Heart right ventricle (tissue), 16 donors: ENCODE data around the gene SYCP2. TPM values are rescaled to one million over a fixed set of nuclear protein-coding genes. Genes with fewer than 3 reads are reported as not detected.
A peak's percentile ranks its signal among the peaks of the same experiment; 100 is the strongest.

ENCODE experiments used
- ATAC-seq, 8 donors: fragments of 200-7000 bp; cut with Tn5 transposase; one replicate each; pipeline ENCODE4 v1.9.1; 2020; ENCODE audit warnings: mild to moderate bottlenecking in 8 of 8, moderate library complexity in 8 of 8, moderate number of reproducible peaks in 1 of 8
- DNase-seq, 2 donors: peaks; one replicate each; pipeline ENCODE4 v3.0.0-alpha.2; 2020
- H3K27ac ChIP-seq, 10 donors: fragments of 200-600 bp; sonication (generic) in 2 of 10; one replicate each; pipeline versions ENCODE4 v1.5.0 to v1.8.0; 2020 to 2022; ENCODE audit warnings: mild to moderate bottlenecking in 3 of 10
- H3K27me3 ChIP-seq, 7 donors: fragments of 200-600 bp; one replicate each; pipeline ENCODE4 v1.8.0; 2021 to 2022; ENCODE audit warnings: mild to moderate bottlenecking in 2 of 7
- H3K36me3 ChIP-seq, 9 donors: fragments of 200-600 bp; sonication (generic) in 1 of 9; one replicate each; pipeline versions ENCODE4 v1.5.0 to v1.8.0; 2020 to 2022; ENCODE audit warnings: mild to moderate bottlenecking in 2 of 9
- H3K4me1 ChIP-seq, 9 donors: fragments of 200-600 bp; sonication (generic) in 1 of 9; one replicate each; pipeline versions ENCODE4 v1.5.0 to v1.8.0; 2020 to 2022; ENCODE audit warnings: mild to moderate bottlenecking in 4 of 9
- H3K4me3 ChIP-seq, 10 donors: fragments of 200-600 bp; sonication (generic) in 2 of 10; one replicate each; pipeline versions ENCODE4 v1.5.0 to v1.8.0; 2020 to 2022; ENCODE audit warnings: mild to moderate bottlenecking in 7 of 10, moderate library complexity in 2 of 10
- H3K9me3 ChIP-seq, 11 donors: fragments of 200-600 bp in 10 of 11; sonication (generic) in 2 of 11; one replicate each; pipeline versions ENCODE4 v1.5.0 to v1.8.0; 2013 to 2022; ENCODE audit warnings: mild to moderate bottlenecking in 2 of 11, control low read depth in 1 of 11, moderate library complexity in 1 of 11
- CTCF ChIP-seq, 9 donors: fragments of 200-600 bp; sonication (generic) in 2 of 9; IDR thresholded peaks; one replicate each; pipeline versions ENCODE4 v1.5.0 to v1.8.0; 2021 to 2022; ENCODE audit warnings: antibody characterized with exemption in 9 of 9, mild to moderate bottlenecking in 5 of 9, moderate library complexity in 1 of 9
- whole genome bisulfite sequencing, 2 donors: extraction: QIAGEN DNeasy Blood & Tissue Kit; methylation state at CpG; one replicate each; pipeline ENCODE4 v1.1.7; 2013; ENCODE audit warnings: inconsistent platforms in 1 of 2; 5-methylcytosine and 5-hydroxymethylcytosine counted together
- intact Hi-C, 10 donors: fragments of 100-400 bp; cut with DNase I; formaldehyde crosslinking; loops; one replicate each; pipeline versions ENCODE4 v1.11.1 to v1.14.2; 2022
- polyA plus RNA-seq, 2 donors: library from polyadenylated mRNA; stranded (reverse); fragments of 200-250 nt; gene quantifications; one replicate each; pipeline ENCODE4 v1.2.3, GENCODE V29; 2013
- total RNA-seq, 10 donors: library from RNA; stranded (reverse); fragmentation: NEBNext Ultra II Directional in 3 of 10; extraction: Animal tissue kit (Norgen Biotek cat#: 25700) in 3 of 10; gene quantifications; one replicate each; pipeline versions ENCODE4 v1.2.1 to v1.2.4, GENCODE V29; 2021 to 2023
- donor health status: Arrhythmogenic right ventricular cardiomyopathy.
- donor health status: ischemic (EF 13 %, LVEDD 7.1; RV severe dilation, severe dysfunction).
- donor health status: healthy with polysubstance abuse.
- donor health status: DM: no; HTN: yes; CAD: no.
- donor health status: DM: no; HTN: no; CAD: no.
- donor health status: ischemic (EF 25% LVEDD 6.9; RV normal size, moderate dysfunction).
- donor health status: ischemic (EF 25% LVEDD 5.7; RV mildly dilated, moderate dysfunction).
- donor health status: healthy.
- donor health status: DM: yes; HTN: yes; CAD: no.
- donor health status: Ischemic cardiomyopathy.
- donor health status: ischemic (EF 35%, LVEDD 5.7; RV mildly dilated, moderate dysfunction).
- donor health status: nonischemic (EF 11% LVEDD 7.7; RV severe dilation, severe dysfunction).
- donor health status: DM: yes; HTN: yes; CAD: no.
- donor health status: PGD.
- donor health status: ischemic (EF 29% LVEDD 5.4; RV normal size, mild dysfunction).
- donor health status: nonischemic (EF 23%, LVEDD 6.1; RV moderate dilation, normal function).

Gene SYCP2
- total and polyA plus RNA-seq, 12 donors, result 0.45 to 7.5 (median 0.93) TPM

- Histone ChIP-seq H3K9me3 (no peaks in the 10 kb centered on the region), H3K27ac (no peak overlapping the region), H3K36me3 (no peaks in the 10 kb centered on the region), H3K4me3 (no peak overlapping the region), H3K27me3 (peaks cover 0 to 7% (median 0%) of the 10 kb centered on the region in 7 donors), H3K4me1 (peaks cover 6 to 48% (median 43%) of the 10 kb centered on the region in 9 donors)
- 89 to 90% methylated on average over 13 of the region's 13 CpGs for WGBS, 2 donors
- DNase-seq, result no peak
- intact Hi-C loops, result loop anchor here in 2 of 10 donors (10.0 kb wide), 2 partner anchors 48 to 248 kb away; no protein-coding TSS in a partner anchor
- TF ChIP-seq CTCF (IDR thresholded peaks at IDR 0.05), result no peak
- ATAC-seq, result no peak
These were observed 100.8 kb downstream of the SYCP2 start for GRCh38 chr20:59832406-59833363.

GRCh38 chr20:59831916-59832270 is 101.5 kb downstream of the SYCP2 start:
- Histone ChIP-seq H3K4me3 (no peak overlapping the region), H3K36me3 (no peaks in the 10 kb centered on the region), H3K27me3 (peaks cover 0 to 5% (median 0%) of the 10 kb centered on the region in 7 donors), H3K4me1 (peaks cover 6 to 45% (median 37%) of the 10 kb centered on the region in 9 donors), H3K27ac (peak overlapping the region in 1 of 10 donors; percentile 7), H3K9me3 (no peaks in the 10 kb centered on the region)
- 44 to 52% methylated on average over 3 of the region's 3 CpGs for WGBS, 2 donors
- intact Hi-C loops, result loop anchor here in 2 of 10 donors (10.0 kb wide), 2 partner anchors 47 to 247 kb away; no protein-coding TSS in a partner anchor
- peak in 5 of 8 donors; percentile 19 to 52 (median 29) for ATAC-seq
- DNase-seq, result no peak
- no peak for TF ChIP-seq CTCF (IDR thresholded peaks at IDR 0.05)

GRCh38 chr20:59831024-59831915 is 102.2 kb downstream of the SYCP2 start:
- H3K9me3 ChIP-seq, result no peaks in the 10 kb centered on the region
- DNase-seq (no peak), ATAC-seq (peak in 4 of 8 donors; percentile 2 to 20 (median 18))
- H3K4me1 ChIP-seq, result peaks cover 6 to 39% (median 30%) of the 10 kb centered on the region in 9 donors
- no peak for TF ChIP-seq CTCF (IDR thresholded peaks at IDR 0.05)
- intact Hi-C loops, result loop anchor here in 2 of 10 donors (10.0 kb wide), 2 partner anchors 46 to 246 kb away; no protein-coding TSS in a partner anchor
- peaks cover 0 to 5% (median 0%) of the 10 kb centered on the region in 7 donors for H3K27me3 ChIP-seq
- H3K27ac ChIP-seq, result peak overlapping the region in 1 of 10 donors; percentile 7
- no peaks in the 10 kb centered on the region for H3K36me3 ChIP-seq
- H3K4me3 ChIP-seq, result no peak overlapping the region
- 53 to 59% methylated on average over 23 of the region's 23 CpGs for WGBS, 2 donors

DNA sequence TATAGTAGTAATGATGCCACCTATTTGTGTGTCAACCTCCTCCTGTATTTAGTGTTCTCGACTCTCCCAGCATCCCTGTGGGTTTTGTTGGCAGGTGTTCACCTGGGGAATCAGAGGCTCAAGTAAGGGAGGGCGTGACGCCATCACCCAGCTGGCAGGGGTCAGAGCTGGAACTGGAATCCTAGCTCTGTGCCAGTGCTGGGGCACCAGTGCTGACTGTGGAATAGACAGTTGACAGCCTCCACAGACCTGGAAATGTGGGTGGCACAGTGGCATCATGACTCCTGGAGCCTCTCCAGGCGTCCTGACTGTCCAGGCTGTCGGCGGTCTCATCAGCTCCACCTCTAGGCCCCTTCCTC is 102.8 kb downstream of the SYCP2 start:
- H3K36me3 ChIP-seq, result no peaks in the 10 kb centered on the region
- peaks cover 0 to 5% (median 0%) of the 10 kb centered on the region in 7 donors for H3K27me3 ChIP-seq
- ATAC-seq (peak in 2 of 8 donors; percentile 24 to 60), DNase-seq (peak in 1 of 2 donors; percentile 47)
- no peak for TF ChIP-seq CTCF (IDR thresholded peaks at IDR 0.05)
- no peaks in the 10 kb centered on the region for H3K9me3 ChIP-seq
- no peak overlapping the region for H3K4me3 ChIP-seq
- no peak overlapping the region for H3K27ac ChIP-seq
- H3K4me1 ChIP-seq, result peaks cover 6 to 33% (median 24%) of the 10 kb centered on the region in 9 donors
- WGBS, 2 donors, result 37 to 51% methylated on average over 6 of the region's 6 CpGs
- intact Hi-C loops, result loop anchor here in 2 of 10 donors (10.0 kb wide), 2 partner anchors 46 to 246 kb away; no protein-coding TSS in a partner anchor
